HG02763 (cell line): ENCODE results near the gene DMAC2L.
"Not testable (repeated sequence)": the region's sequence is repeated elsewhere in the genome, so short reads cannot be mapped to it uniquely, and the experiment has no call there.

ENCODE experiments used
- ATAC-seq: cut with Tn5 transposase; IDR thresholded peaks from one replicate; pipeline ENCODE4 v1.9.1; 2021; ENCODE audit warnings: mild to moderate bottlenecking, moderate library complexity; ENCODE audit not compliant: unreplicated experiment

DMAC2L gene

DNA sequence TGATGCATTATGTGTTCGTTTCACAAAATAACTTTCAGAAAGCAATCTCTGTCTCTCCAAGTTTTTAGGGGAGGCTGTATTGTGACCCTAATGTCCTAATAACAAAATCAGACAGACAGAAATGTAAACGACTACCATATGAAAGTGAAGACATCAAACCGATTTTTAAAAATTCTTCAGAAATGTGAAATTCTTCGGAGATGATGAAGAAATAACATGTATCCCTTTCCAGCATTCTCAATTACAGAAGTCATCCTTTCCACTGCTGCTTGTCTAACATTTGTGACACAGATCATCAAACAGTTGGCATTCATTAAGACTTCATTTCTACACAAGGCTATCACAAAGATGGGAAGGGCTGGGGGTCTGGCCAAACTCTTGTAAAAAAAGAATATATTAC lies 41.0 kb downstream of the DMAC2L start:
- ATAC-seq: no peak

GRCh38 chr14:50354527-50354926 lies 42.4 kb downstream of the DMAC2L start:
- no peak for ATAC-seq

DNA sequence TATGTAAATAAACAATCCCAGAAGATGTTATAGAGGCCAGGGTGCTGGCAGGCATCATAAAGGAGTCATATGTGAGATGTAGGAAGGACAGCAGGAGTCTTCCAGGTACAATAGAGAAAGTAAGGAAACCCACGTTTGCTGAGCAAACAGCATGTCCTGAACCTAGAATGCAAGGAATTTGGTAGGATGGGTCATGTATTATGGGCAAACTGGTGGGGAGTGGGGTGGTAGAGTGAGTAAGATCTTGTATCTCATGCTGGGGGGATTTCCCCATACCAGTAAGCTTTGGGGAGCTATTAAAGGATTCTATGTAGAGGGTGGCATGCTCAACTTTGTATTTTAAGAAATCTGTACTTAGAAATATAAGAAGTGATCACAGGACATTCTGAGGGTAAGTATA lies 43.6 kb downstream of the DMAC2L start:
- no peak for ATAC-seq

DNA sequence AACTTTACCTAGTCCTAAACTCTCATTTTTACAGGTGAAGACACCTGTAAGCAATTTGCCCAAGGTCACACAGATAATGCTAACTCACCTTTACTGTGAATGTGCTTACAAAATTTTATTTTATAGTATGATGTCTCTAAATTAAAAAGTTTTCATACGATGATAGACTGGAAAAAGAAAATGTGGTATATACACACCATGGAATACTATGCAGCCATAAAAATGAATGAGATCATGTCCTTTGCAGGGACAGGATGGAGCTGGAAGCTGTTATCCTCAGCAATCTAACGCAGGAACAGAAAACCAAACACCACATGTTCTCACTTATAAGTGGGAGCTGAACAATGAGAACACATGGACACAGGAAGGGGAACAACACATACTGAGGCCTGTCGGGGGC lies 44.2 kb downstream of the DMAC2L start:
- not testable (repeated sequence) for ATAC-seq

DNA sequence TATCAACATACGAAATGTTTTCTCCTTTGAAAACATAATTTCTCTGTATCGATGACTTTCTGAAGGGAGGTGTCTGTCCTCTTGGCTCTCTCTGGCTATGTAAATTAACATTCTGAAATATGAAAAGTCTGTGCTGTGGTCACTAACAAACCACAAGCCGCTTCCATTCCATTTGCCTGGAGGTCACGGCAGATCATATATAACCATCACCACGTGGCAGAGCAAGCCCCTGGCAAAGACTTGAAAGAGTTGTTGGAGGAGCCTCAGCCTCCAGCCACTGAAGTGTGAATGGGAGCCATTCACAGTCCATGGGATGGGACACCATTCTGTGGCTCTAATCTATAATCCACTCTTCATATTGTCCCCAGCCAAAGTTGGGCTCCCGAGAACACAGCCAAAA lies 45.0 kb downstream of the DMAC2L start:
- ATAC-seq: no peak

DNA sequence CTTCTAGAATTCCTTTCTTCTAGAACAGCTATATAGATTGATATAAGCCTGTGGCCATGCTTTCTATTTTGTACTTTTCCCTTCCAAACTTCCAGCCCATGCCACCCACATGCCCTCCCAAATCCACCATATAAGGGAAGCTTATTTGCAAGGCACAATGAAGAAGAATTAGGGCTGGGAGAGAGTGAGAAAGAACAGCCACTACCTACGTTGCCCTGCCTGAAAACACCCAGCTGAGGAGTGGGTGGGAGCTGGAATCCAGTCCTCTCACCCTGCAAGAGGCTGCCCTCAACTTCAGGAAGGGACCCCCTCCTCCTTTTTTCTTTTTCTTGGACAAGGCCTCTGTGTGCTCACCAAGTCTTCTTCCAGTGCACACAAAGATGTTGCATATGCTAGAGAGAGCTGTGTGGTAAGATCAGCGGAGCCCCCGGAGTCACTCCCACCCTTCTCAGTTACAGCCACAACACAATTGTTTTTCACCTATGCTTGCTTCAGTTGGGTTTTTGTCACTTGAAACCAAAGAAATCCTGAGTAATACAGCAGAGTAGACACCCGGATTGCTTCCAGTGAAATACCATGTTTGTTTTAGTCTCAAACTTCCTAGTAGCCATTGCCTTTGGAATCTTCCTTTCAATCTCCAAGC lies 45.8 kb downstream of the DMAC2L start:
- no peak for ATAC-seq

DNA sequence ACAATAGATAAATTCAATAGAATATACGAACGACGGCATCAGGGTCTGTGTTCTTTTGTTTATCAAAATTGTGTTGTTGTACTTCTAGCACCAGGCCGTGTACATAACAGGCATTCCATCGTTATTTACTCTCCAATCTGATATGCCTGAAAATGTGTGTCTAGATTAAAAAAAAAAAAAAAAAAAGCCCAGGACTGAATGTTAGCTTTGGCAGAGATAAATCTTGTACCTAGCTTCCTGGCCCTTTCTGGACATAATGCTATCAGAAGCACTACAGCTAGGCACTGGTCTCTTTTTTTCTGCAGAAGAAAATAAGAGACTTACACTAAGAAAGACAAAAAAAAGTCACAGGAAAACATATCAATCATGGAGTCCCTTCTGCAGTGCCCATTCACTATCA lies 47.5 kb downstream of the DMAC2L start:
- ATAC-seq: no peak

DNA sequence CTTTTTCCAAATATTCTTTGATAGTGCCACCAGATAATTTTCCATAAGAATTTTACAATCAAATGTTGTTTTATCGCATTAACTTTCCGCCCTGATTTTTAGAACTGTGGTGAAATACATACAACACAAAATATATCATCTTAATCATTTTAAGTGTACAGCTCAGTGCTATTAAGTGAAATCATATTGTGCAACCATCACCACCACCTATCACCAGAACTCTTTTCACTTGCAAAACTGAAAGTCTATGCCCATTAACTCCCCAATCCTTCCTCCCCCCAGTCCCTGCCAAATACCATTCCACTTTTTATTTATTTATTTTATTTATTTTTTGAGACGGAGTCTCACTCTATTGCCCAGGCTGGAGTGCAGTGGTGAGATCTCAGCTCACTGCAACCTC lies 48.0 kb downstream of the DMAC2L start:
- no peak for ATAC-seq

DNA sequence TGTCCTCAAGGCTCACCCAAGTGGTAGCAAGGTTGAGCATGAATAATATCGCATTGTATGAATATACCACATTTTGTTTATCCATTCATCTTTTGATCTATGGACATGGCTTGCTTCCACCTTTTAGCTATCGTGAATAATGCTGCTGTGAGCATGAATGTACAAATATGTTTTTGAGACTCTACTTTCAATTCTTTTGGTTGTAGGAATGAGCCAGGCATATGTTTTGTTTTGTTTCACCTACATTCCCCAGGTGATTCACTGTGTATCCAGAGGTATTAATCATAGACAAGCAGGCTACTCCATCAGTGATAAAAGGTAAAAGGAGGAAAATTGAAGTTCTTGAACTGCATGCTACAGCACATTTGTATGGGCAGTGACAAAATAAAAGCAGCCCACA lies 48.7 kb downstream of the DMAC2L start:
- no peak for ATAC-seq

- not testable (repeated sequence) for ATAC-seq
These were observed 49.6 kb downstream of the DMAC2L start for GRCh38 chr14:50361473-50362403.

GRCh38 chr14:50362764-50363713 lies 50.9 kb downstream of the DMAC2L start:
- ATAC-seq: peak; percentile 4

DNA sequence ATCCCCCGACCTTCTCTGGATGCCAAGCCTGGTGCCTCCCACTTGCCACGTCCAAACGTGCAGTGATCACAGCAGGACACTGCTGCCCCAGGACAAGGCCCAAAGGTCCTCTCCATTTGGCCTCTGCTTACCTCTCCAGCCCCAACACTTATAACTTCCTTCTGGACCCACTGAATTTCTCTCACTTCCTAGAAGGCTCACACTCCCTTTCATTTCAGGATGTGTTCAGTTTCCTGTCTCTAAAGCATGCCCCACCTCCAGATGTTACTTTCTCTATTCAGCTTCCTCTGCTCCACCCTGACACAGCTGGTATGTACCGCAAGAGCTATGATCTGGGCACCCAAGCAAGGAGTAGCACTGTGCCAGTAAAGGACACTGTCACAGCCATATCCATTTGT lies 51.6 kb downstream of the DMAC2L start:
- peak; percentile 97 for ATAC-seq

DNA sequence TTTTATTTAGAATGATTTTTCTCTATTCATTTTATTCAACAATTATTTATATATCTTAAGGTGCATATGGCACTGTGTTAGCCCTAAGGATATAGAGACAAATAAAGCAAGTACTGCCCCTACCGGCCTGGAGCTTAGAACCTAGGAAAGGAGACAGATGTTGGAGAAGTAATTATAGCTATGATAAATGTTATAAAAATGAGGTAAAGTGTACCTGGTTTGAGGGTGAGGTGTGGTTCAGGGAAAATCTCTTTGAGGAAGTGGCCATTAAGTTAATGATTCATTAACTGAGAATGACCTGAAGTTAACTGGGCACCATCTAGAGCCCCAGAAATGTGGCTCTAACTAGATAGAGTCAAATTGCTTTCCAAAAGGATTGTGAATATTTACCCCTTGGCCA lies 52.7 kb downstream of the DMAC2L start:
- no peak for ATAC-seq

DNA sequence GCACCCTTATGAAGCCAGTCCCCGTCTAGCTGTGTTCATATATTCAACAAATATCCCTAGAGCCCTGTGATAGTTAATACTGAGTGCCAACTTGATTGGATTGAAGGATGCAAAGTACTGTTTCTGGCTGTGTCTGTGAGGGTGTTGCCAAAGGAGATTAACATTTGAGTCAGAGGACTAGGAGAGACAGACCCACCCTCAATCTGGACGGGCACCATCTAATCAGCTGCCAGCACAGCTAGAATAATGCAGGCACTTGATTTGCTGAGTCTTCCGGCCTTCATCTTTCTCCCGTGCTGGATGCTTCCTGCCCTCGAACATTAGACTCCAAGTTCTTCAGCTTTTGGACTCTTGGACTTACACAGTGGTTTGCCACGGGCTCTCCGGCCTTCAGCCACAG lies 53.4 kb downstream of the DMAC2L start:
- not testable (repeated sequence) for ATAC-seq

DNA sequence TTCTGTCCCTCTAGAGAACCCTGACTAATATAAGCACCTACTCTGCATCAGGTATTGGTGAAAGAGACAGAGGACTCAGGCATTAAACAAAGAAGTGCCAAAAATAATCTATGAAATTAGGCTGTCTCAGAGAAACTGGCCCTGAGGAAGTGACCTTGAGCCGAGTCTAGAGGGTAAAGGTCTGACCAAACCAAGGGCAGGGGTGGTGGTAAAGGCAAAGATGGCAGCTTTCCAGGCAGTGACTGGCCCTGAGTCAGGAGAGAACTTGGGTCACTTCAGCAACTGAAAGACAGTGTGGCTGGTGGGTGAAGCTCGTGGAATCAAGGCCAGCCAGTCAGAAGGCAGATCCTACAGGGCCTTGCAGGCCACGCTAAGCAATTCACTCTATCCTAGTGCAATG lies 54.0 kb downstream of the DMAC2L start:
- ATAC-seq: no peak

- no peak for ATAC-seq
These were observed 54.5 kb downstream of the DMAC2L start for GRCh38 chr14:50366589-50366988.

DNA sequence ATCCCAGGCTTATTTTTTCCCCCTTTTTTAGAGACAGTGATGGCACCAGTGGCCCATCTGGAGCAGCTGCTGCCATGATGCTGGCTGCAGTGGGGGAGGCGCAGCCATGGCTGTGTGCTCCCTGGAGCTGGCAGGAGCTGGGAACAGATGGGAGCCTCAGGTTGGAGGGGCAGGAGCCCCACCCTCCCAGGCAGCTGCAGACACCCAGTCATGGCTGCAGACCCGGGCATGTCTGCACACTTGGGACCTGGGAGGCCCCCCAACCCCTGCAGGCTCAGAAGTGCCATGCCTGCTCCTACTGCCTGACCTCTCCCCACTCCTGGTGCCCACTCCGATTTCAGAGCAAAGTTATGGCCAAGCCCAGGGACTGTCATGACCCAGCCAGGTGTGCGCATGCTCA lies 59.4 kb downstream of the DMAC2L start:
- no peak for ATAC-seq

- ATAC-seq: no peak
These were observed 61.8 kb downstream of the DMAC2L start for GRCh38 chr14:50373959-50374358.

- no peak for ATAC-seq
These were observed 63.6 kb downstream of the DMAC2L start for GRCh38 chr14:50375760-50376159.
